Hematopoietic multipotent progenitor cell (in vitro differentiated cells): ENCODE results near the gene SBF2. TPM values are rescaled to one million over a fixed set of nuclear protein-coding genes. Genes with fewer than 3 reads are reported as not detected.
"Not testable (repeated sequence)": the region's sequence is repeated elsewhere in the genome, so short reads cannot be mapped to it uniquely, and the experiment has no call there.

Source experiments
- DNase-seq, 3 donors: peaks; one replicate each; pipeline ENCODE4 v3.0.0-alpha.2; 2011 to 2015; ENCODE audit warnings: low read depth in 2 of 3, low spot score in 2 of 3
- total RNA-seq: library from RNA; depleted of rRNA; stranded (reverse); fragments of >200 nt; gene quantifications from one replicate; pipeline ENCODE4 v1.2.3, GENCODE V29; 2012

Gene SBF2
- total RNA-seq, 1 donor: 17.0 TPM

- DNase-seq: no peak
Observed at GRCh38 chr11:10272132-10272531, 21.9 kb downstream of the SBF2 start.

DNA sequence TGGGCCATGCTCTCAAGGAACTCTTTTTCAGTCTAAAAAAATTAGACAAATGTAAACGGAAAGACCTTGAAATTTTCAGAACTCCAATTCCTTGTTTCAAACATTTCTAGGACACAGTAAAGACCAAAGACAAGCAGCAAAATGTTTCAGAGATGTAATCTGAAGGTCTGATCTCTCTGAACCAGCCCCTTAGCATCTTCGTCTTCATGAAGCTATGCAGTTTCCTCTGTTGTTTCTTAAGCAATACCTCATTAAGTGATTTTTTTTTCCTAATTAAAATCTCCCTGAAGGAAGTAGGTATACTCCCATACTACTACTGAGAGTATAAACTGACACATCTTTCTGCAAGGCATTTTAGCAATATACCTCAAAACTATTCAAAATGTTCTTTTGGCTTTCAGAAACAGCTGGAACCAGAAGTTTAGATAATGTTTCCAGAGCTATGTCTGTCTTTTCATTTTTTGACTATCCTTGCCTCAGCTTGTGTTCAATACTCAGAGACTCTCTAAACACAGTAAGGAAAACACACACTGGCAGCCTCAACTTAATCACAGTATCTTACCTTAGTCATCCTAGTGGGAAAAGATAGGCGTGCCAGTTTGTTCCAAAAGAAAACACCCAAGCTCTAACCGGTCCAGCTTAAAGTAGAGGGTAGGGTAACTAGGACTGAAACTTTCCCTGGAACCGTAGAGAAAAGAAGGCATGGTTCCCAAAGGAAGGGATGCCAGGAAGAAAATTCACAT, 25.1 kb downstream of the SBF2 start:
- no peak for DNase-seq

DNA sequence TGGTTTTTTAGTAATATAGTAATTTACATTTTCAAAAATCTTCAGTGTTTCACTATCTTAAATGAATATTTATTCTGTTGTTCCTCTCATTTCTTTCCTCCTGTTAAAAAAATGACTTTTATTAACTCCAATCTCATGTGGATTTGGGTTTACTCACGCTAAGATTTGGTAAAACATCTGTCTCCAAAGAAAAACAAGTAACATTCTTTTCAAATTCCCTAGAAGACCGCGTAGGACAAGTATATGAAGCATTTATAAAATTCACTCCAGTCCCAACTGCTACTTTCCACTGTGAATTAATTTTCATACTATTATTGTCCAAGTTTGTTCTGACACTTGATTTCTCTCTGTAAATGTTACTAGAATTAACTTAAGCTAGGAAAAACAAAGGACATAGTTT, 26.2 kb downstream of the SBF2 start:
- DNase-seq: no peak

DNA sequence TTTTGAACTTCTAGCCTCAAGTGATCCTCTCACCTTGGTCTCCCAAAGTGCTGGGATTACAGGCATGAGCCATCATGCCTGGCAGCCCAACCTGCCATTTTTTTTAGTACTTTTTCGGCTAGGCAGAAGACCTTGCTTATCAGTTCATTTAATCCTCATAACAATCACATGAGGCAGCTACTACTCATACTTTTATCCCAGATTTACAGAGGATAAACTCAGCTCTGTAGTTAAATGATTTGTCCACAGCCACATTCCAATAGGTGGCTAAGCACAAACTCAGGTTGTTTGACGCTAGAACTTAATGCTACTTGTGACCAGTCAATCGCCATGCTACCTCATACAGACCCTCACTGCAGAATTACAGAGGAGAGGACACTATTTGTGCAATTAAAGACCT, 28.1 kb downstream of the SBF2 start:
- no peak for DNase-seq

- not testable (repeated sequence) for DNase-seq
Observed at GRCh38 chr11:10264716-10265115, 29.3 kb downstream of the SBF2 start.

- no peak for DNase-seq
Observed at GRCh38 chr11:10263929-10264328, 30.1 kb downstream of the SBF2 start.

DNA sequence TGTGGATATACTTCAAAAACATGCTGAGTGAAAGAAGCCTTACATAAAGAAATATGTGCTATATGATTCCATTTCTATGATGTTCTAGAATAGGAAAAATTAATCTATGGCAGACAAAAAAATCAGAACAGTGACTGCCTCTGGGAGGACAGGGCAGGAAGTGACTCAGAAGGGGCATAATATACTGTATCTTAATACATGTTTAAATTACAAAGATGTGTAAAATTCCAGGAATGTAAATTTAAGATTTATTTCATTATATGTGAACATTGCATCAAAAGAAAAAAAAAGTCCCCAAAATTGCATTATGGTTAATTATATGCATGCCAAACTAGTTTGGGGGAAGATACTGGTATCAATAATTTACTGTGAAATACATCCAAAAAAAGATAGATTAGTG, 32.2 kb downstream of the SBF2 start:
- DNase-seq: no peak

- DNase-seq: no peak
Observed at GRCh38 chr11:10257478-10257877, 36.5 kb downstream of the SBF2 start.

- DNase-seq: peak in 1 of 3 donors; percentile 17
Observed at GRCh38 chr11:10255388-10256125, 38.5 kb downstream of the SBF2 start.

DNA sequence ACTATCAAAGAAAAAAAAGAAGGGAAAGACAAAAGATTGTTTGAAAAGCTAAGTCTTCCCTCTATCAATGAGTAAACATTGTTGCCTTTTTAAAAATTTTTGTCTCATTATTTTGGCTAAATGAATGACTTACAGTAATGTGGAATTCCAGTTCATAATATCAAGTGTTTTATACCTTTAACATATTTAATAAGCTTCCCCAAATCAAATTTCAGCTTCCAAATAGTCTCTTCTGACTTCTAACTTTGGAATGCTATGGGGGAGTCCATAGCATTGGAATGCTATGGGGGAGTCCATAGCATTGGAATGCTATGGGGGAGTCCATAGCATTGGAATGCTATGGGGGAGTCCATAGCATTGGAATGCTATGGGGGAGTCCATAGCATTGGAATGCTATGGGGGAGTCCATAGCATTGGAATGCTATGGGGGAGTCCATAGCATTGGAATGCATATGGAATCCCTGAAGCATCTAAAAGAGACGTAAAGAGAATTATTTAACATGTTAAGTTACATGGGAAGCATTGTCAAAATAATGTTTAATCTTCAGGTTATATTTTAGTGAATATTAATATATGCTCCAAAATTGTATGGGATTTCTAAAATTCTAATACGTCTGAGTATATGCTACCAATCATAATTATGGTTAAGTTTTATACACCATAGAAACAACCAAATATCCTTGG, 44.4 kb downstream of the SBF2 start:
- not testable (repeated sequence) for DNase-seq

GRCh38 chr11:10247011-10247410, 47.0 kb downstream of the SBF2 start:
- no peak for DNase-seq

- DNase-seq: no peak
Observed at GRCh38 chr11:10243896-10244575, 50.0 kb downstream of the SBF2 start.

- DNase-seq: no peak
Observed at GRCh38 chr11:10236840-10237239, 57.2 kb downstream of the SBF2 start.

GRCh38 chr11:10233581-10233980, 60.4 kb downstream of the SBF2 start:
- no peak for DNase-seq

GRCh38 chr11:10232756-10233155, 61.3 kb downstream of the SBF2 start:
- DNase-seq: peak in 1 of 3 donors; percentile 31

DNA sequence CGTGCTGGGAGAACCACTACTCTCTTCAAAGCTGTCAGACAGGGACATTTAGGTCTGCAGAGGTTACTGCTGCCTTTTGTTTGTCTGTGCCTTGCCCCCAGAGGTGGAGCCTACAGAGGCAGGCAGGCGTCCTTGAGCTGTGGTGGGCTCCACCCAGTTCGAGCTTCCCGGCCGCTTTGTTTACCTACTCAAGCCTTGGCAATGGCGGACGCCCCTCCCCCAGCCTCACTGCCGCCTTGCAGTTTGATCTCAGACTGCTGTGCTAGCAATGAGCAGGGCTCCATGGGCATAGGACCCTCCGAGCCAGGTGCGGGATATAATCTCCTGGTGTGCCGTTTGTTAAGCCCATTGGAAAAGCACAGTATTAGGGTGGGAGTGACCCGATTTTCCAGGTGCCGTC, 62.2 kb downstream of the SBF2 start:
- DNase-seq: not testable (repeated sequence)

DNA sequence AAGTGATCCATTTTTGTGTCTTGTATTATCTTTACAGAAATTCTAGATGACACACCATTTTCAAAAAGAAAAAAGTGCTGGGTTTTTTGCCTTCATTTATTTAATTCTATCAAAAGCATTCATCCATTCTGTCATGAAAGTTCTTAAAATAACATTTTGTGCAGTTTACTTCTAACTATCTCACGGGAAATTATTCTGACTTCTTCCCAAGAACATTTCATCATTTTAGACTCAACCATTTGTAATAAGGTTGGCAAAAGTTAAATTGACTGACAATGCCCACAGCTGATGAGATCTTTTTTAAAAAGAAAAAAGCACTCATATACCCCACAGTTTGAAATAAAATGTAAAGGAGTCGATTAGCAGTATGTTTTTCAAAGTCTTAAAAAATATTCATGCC, 68.5 kb downstream of the SBF2 start:
- no peak for DNase-seq

DNA sequence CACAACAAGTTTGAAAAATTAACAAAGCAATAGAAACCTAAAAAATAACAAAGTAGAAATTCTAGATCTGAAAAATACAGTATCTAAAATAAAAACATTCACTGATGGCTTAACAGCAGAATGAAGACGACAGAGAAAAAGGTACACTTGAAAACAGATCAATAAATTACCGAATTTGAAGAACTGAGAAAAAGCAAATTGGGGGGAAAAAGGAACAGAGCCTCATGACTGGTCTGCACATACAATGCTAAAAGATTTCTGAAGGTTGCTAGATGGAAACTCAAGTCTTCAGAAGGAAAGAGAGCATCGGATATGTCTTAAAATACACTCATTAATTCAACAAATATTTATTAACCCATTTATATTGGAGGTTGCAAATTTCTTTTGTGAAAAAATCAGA, 71.6 kb downstream of the SBF2 start:
- DNase-seq: no peak

DNA sequence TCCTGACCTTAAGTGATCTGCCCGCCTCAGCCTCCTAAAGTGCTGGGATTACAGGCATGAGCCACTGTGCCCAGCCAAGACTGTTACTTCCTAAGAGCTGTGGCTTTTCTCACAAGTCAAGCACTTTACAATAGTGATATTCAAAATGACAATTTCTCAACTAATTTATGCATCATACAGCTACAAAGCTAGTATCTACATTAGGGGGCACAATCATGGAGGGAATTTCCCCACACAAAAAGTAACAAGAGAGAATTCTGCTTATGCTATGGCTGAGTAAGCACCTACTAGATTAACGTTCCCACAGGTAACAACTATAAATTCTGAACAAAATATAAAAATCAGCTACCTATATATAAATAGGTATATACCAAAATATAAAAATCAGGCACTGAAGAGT, 72.7 kb downstream of the SBF2 start:
- DNase-seq: no peak

GRCh38 chr11:10211470-10211869, 82.5 kb downstream of the SBF2 start:
- DNase-seq: no peak

GRCh38 chr11:10209326-10209725, 84.7 kb downstream of the SBF2 start:
- DNase-seq: no peak
